BLaER1 treated with 17β-estradiol and CSF1 and Interleukin-3, amounts not matched to agents 10 nM and 100 nM (cell line): ENCODE data around the gene FXN.

ENCODE experiments used
- H3K27ac ChIP-seq, 11 experiments: shearing (Covaris generic); formaldehyde crosslinking; 2 replicates each; pipeline ENCODE4 v1.8.1; 2022
- H3K27me3 ChIP-seq, 11 experiments: shearing (Covaris generic); formaldehyde crosslinking; 2 replicates each; pipeline ENCODE4 v1.8.1; 2022
- H3K36me3 ChIP-seq, 11 experiments: shearing (Covaris generic); formaldehyde crosslinking; 2 replicates each; pipeline ENCODE4 v1.8.1; 2022
- H3K4me1 ChIP-seq, 10 experiments: shearing (Covaris generic); formaldehyde crosslinking; 2 replicates each; pipeline ENCODE4 v1.8.1; 2022
- H3K4me2 ChIP-seq, 11 experiments: shearing (Covaris generic); formaldehyde crosslinking; 2 replicates each; pipeline ENCODE4 v1.8.1; 2022
- H3K4me3 ChIP-seq, 10 experiments: shearing (Covaris generic); formaldehyde crosslinking; 2 replicates each; pipeline ENCODE4 v1.8.1; 2022
- H3K9ac ChIP-seq, 11 experiments: shearing (Covaris generic); formaldehyde crosslinking; 2 replicates each; pipeline ENCODE4 v1.8.1; 2022
- H3K9me3 ChIP-seq, 11 experiments: shearing (Covaris generic); formaldehyde crosslinking; replicated peaks in 1 of 11; 2 replicates each; pipeline ENCODE4 v1.8.1; 2022
- H4K20me1 ChIP-seq, 11 experiments: shearing (Covaris generic); formaldehyde crosslinking; 2 replicates each; pipeline ENCODE4 v1.8.1; 2022
- Cebpa-rat ChIP-seq, 11 experiments: shearing (Covaris generic); IDR thresholded peaks; 2 replicates each; pipeline ENCODE4 v1.8.1; 2022

FXN gene

DNA sequence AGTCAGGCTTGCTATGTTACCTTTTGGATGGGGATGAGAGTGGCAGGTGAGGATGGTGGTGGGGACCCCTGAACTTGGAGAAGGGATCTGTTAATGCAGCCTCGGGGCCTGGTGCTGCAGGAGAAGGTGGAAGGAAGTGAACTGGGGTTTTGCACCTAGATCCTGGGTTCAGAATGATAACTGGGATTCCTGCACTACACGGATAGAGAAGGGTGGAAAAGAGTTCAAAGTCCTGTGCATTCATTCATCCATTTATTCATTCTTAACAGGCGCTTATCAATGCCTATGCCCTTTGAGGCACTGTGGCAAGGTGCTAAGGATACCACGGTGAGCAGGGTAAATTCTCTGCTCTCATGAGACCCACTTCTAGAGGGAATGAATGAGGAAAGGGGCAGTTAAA, 96.8 kb downstream of the FXN start:
- no peak for TF ChIP-seq Cebpa-rat (IDR thresholded peaks at IDR 0.05)
- no peaks in the 10 kb centered on the region for H3K4me1 ChIP-seq

DNA sequence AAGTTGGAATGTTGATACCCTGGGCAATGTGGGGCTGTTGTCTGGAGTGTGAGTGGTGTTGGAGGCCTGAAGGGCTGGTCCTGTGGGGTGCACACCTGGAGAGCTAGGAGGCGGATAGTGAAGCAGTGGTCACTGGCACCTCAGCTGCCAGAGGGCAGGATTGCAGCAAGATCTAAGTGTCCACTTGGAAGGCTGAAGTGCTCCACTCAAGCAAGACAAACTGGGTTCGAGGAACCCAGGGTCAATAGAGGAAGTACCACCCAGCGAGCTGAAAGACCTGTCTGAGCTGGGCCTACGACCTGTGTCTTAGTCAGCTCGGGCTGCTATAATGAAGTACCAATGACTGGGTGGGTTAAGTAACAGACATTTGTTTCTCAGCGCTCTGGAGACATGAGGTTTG, 98.9 kb downstream of the FXN start:
- Histone ChIP-seq H3K27ac (no peak overlapping the region), H3K36me3 (peaks cover 0 to 23% (median 0%) of the 10 kb centered on the region in 11 experiments; a peak in 6 of 22 replicates), H4K20me1 (no peaks in the 10 kb centered on the region; a peak in 1 of 22 replicates), H3K9ac (no peak overlapping the region), H3K4me3 (no peak overlapping the region), H3K4me2 (no peak overlapping the region), H3K4me1 (no peaks in the 10 kb centered on the region), H3K27me3 (no peaks in the 10 kb centered on the region), H3K9me3 (no peaks in the 10 kb centered on the region; a peak in 1 of 22 replicates)
- TF ChIP-seq Cebpa-rat (IDR thresholded peaks at IDR 0.05): no peak

More for the DNA sequence above, 96.8 kb downstream of the FXN start:
- H3K4me3 ChIP-seq: no peak overlapping the region
- H3K27me3 ChIP-seq: no peaks in the 10 kb centered on the region
- peaks cover 0 to 14% (median 0%) of the 10 kb centered on the region in 11 experiments; a peak in 5 of 22 replicates for H3K36me3 ChIP-seq
- no peak overlapping the region for H3K9ac ChIP-seq
- no peak overlapping the region for H3K4me2 ChIP-seq
- H4K20me1 ChIP-seq: no peaks in the 10 kb centered on the region; a peak in 1 of 22 replicates
- H3K27ac ChIP-seq: no peak overlapping the region
- no peaks in the 10 kb centered on the region; a peak in 1 of 22 replicates for H3K9me3 ChIP-seq

DNA sequence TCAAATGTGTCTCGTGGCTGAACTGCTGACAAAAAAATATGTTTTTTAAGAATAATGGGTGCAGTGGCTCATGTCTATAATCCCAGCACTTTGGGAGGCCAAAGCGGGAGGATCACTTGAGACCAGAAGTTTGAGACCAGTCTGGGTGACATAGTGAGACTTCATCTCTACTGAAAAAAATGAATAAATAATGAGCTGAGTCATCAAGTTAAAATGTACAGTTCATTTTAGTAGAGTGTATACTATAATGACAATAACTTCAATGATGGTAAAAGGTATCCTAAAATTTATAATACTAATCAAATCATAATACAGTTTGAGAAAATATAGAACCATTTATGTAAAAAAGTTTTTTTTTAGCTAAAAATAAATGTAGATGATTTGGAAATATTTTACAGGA, 100.6 kb downstream of the FXN start:
- Histone ChIP-seq H3K27ac (no peak overlapping the region), H3K36me3 (peaks cover 0 to 23% (median 0%) of the 10 kb centered on the region in 11 experiments; a peak in 6 of 22 replicates), H3K4me3 (no peak overlapping the region), H3K4me2 (no peak overlapping the region), H3K4me1 (no peaks in the 10 kb centered on the region), H3K27me3 (no peaks in the 10 kb centered on the region), H3K9ac (no peak overlapping the region), H3K9me3 (no peaks in the 10 kb centered on the region; a peak in 1 of 22 replicates), H4K20me1 (no peaks in the 10 kb centered on the region; a peak in 1 of 22 replicates)
- TF ChIP-seq Cebpa-rat (IDR thresholded peaks at IDR 0.05): no peak

DNA sequence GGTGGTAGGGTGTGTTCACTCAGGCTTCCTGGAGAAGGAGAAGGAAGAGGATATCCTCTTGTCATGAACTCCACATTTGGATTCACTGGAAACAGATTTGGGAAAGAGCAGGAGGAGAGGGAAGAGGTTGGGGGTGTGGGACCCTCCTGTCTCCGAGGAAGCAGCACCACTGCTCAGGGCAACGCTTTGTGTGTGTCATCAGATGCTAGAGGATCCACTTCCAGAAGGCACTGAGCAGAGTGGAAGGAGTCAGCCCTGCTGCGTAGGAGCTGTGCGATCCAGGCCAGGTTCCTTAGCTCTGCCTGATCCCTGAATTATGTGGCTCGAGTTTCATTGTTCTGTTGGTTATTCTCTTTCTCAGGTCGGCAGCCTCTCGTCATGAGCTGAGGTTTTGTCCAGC, 101.2 kb downstream of the FXN start:
- Histone ChIP-seq H3K4me3 (no peak overlapping the region), H3K27ac (no peak overlapping the region), H3K36me3 (peaks cover 0 to 23% (median 0%) of the 10 kb centered on the region in 11 experiments; a peak in 6 of 22 replicates), H3K27me3 (no peaks in the 10 kb centered on the region), H3K9me3 (no peaks in the 10 kb centered on the region; a peak in 1 of 22 replicates), H3K4me2 (no peak overlapping the region), H3K4me1 (no peaks in the 10 kb centered on the region), H3K9ac (no peak overlapping the region), H4K20me1 (no peaks in the 10 kb centered on the region; a peak in 1 of 22 replicates)
- TF ChIP-seq Cebpa-rat (IDR thresholded peaks at IDR 0.05): no peak

DNA sequence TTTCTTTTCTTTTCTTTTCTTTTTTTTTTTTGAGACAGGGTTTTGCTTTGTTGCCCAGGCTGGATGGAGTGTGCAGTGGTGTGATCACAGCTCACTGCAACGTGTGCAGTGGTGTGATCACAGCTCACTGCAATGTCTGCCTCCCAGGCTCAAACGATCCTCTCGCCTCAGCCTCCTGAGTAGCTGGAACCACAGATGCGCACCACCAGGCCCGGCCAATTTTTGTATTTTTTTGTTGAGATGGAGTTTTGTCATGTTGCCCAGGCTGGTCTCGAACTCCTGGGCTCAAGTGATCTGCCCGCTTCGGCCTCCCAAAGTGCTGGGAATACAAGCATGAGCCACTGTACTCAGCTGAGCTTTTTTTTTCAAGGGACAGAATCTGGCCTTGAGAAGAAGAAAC, 101.8 kb downstream of the FXN start:
- H3K4me1 ChIP-seq: peaks cover 0 to 5% (median 0%) of the 10 kb centered on the region in 10 experiments; a peak in 5 of 20 replicates
- H3K27me3 ChIP-seq: no peaks in the 10 kb centered on the region
- H3K4me3 ChIP-seq: no peak overlapping the region
- no peak overlapping the region for H3K9ac ChIP-seq
- no peak overlapping the region for H3K4me2 ChIP-seq
- no peak overlapping the region for H3K27ac ChIP-seq
- TF ChIP-seq Cebpa-rat (IDR thresholded peaks at IDR 0.05): no peak
- H3K9me3 ChIP-seq: no peaks in the 10 kb centered on the region; a peak in 1 of 22 replicates
- H3K36me3 ChIP-seq: peaks cover 0 to 23% (median 0%) of the 10 kb centered on the region in 11 experiments; a peak in 6 of 22 replicates
- no peaks in the 10 kb centered on the region; a peak in 1 of 22 replicates for H4K20me1 ChIP-seq

DNA sequence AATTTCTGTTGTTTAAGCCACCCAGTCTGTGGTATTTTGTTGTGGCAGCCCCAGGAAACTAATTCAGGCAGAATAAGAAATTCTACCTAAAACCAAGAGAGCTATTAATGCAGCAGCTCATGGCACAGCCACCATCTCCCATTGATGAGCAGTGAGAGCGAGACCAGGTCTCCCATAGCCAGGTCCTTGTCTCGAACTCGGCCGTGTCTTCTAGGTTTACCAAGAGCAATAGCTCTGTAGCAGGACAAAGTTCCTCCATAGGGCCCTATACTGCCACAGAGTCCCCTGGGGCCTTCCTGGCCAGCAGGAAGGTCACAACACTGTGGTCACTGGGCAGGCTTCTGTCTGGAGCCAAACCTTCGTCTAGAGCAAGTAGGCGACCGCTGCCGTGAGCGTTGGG, 104.0 kb downstream of the FXN start:
- Histone ChIP-seq H3K27ac (no peak overlapping the region), H3K36me3 (peaks cover 0 to 23% (median 0%) of the 10 kb centered on the region in 11 experiments; a peak in 7 of 22 replicates), H3K9ac (no peak overlapping the region), H3K9me3 (no peaks in the 10 kb centered on the region; a peak in 1 of 22 replicates), H4K20me1 (no peaks in the 10 kb centered on the region), H3K4me2 (no peak overlapping the region), H3K27me3 (no peaks in the 10 kb centered on the region), H3K4me3 (no peak overlapping the region), H3K4me1 (peaks cover 0 to 8% (median 0%) of the 10 kb centered on the region in 10 experiments; a peak in 5 of 20 replicates)
- TF ChIP-seq Cebpa-rat (IDR thresholded peaks at IDR 0.05): no peak

DNA sequence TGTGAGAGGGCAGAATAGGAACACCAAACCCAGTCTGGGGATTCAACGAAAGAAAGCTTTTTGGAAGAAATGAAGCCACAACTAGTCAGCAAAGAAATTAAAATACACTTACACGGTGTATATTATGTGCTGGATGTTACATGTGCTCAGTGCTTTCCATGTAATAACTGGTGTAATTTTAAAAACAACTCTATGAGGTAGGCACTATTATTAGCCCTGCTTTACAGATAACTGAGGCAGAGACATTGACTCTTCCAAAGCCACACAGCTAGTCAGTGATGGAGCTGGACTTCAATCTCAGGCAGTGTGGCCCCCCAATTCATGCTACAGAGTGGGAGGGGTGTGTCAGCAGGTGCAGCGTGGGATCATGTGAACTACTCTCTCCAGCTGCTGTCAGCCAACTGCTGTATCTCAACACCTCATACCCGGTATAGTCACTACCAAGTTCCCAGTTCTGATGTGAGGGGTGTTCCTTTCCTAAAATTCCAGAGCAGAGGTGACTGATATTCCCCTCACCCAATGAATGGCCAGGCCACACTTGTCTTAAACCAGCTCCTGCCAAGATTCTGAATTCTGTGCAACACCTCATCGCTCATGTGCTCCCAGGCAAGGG, 104.7 kb downstream of the FXN start:
- Histone ChIP-seq H3K4me3 (no peak overlapping the region), H3K36me3 (peaks cover 0 to 23% (median 0%) of the 10 kb centered on the region in 11 experiments; a peak in 7 of 22 replicates), H3K9ac (no peak overlapping the region), H3K27ac (no peak overlapping the region), H3K9me3 (no peaks in the 10 kb centered on the region; a peak in 1 of 22 replicates), H3K27me3 (no peaks in the 10 kb centered on the region), H3K4me1 (peaks cover 0 to 8% (median 0%) of the 10 kb centered on the region in 10 experiments; a peak in 5 of 20 replicates), H4K20me1 (no peaks in the 10 kb centered on the region), H3K4me2 (no peak overlapping the region)
- no peak for TF ChIP-seq Cebpa-rat (IDR thresholded peaks at IDR 0.05)

DNA sequence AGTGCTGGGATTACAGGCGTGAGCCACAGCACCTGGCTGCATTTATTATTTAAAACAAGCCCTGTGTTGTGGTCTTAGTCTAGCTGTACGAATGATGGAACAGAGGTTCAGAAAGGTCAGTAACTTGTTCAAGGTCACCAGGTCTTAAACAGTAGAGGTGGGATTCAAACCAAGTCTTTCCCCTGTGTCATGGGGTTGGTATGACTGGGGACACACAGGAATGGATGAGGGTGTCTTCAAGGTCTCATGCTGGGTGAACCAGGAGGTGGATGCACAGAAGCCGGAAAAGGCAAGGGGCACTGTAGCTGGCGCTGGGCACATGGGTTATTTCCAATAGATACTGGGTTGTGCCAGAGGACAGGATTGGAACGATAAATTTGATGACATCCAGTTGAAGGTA, 106.3 kb downstream of the FXN start:
- H3K4me1 ChIP-seq: peaks cover 0 to 8% (median 0%) of the 10 kb centered on the region in 10 experiments; a peak in 5 of 20 replicates
- H3K36me3 ChIP-seq: peaks cover 0 to 19% (median 0%) of the 10 kb centered on the region in 11 experiments; a peak in 6 of 22 replicates
- H3K4me2 ChIP-seq: peak overlapping the region in 3 of 11 experiments; percentile 27 to 35 (median 32); a peak in 3 of 22 replicates
- H4K20me1 ChIP-seq: no peaks in the 10 kb centered on the region
- no peak for TF ChIP-seq Cebpa-rat (IDR thresholded peaks at IDR 0.05)
- no peaks in the 10 kb centered on the region for H3K27me3 ChIP-seq
- no peak overlapping the region for H3K4me3 ChIP-seq
- no peaks in the 10 kb centered on the region; a peak in 1 of 22 replicates for H3K9me3 ChIP-seq
- H3K9ac ChIP-seq: no peak overlapping the region; a peak in 1 of 22 replicates
- no peak overlapping the region for H3K27ac ChIP-seq

DNA sequence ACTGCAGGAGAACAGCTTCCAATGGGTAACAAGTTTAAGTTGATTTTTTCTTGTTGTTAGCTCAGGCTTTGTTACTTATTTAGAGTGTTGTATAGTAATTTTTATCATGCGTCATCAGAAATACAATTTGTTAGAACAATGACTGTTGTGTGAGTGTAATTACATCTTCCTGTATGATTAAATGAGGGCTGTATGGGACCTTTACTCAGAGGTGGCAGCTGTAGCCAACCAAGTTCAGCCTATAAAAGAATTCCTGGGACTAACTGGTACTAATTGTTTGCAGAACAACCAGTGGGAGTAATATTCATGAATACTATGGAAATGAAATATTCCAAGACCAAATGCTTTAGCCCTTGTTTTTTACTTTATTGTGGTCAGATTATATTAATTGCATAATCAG, 107.7 kb downstream of the FXN start:
- Histone ChIP-seq H3K9me3 (no peaks in the 10 kb centered on the region), H3K4me3 (no peak overlapping the region), H3K27ac (no peak overlapping the region), H4K20me1 (no peaks in the 10 kb centered on the region), H3K27me3 (no peaks in the 10 kb centered on the region), H3K4me2 (no peak overlapping the region), H3K36me3 (peaks cover 0 to 9% (median 0%) of the 10 kb centered on the region in 11 experiments; a peak in 2 of 22 replicates), H3K4me1 (peaks cover 0 to 8% (median 0%) of the 10 kb centered on the region in 10 experiments; a peak in 5 of 20 replicates), H3K9ac (no peak overlapping the region)
- TF ChIP-seq Cebpa-rat (IDR thresholded peaks at IDR 0.05): no peak
